ENCODE data around the gene TRIP12. TPM values are rescaled to one million over a fixed set of nuclear protein-coding genes. Genes with fewer than 3 reads are reported as not detected.
A peak's percentile ranks its signal among the peaks of the same experiment; 100 is the strongest.
"Not testable (repeated sequence)": the region's sequence is repeated elsewhere in the genome, so short reads cannot be mapped to it uniquely, and the experiment has no call there.

Gene TRIP12
- total RNA-seq, 1 donor from 2014 or later, result 206 TPM

DNA sequence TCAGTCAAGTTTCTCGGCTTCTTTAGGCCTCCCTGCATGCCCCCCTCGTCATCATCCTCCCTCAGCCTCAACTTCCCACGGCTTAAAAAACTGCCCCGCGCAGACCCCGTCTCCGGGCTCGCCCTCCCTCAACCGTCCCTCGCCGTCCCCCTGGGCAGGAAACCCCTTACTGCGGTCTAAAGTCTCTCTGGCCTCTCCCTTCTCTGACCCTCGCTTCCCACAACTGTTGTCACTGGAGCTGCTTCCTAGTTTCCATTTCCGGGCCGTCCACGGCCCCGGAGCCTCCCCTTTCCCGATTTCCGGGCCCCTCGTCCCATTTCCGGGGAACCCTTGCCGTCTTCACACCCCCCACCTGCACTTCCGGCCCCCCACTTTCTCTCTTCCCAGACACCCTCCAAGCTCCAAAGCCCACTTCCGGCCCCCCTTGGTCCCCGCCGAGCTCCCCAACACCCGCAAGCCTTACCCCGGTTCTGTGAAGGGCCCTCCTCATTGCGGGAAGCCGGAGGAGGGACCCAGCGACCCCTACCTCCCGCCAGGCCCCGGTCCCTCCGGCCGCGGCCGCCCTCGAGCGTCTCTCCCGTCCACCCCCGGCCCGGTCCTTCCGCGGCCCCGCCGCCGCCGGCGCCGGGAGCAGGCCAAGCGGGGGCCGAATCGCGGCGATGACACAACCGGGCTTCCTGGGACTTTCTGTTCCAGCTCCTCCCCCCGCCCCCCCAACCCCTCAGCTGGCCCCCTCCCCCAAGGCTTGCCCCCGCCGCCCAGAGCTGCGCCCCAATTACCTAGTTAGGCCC is 513 bp downstream of the TRIP12 start:
- peak; percentile 63 for DNase-seq (ENCODE audit: low spot score)

DNA sequence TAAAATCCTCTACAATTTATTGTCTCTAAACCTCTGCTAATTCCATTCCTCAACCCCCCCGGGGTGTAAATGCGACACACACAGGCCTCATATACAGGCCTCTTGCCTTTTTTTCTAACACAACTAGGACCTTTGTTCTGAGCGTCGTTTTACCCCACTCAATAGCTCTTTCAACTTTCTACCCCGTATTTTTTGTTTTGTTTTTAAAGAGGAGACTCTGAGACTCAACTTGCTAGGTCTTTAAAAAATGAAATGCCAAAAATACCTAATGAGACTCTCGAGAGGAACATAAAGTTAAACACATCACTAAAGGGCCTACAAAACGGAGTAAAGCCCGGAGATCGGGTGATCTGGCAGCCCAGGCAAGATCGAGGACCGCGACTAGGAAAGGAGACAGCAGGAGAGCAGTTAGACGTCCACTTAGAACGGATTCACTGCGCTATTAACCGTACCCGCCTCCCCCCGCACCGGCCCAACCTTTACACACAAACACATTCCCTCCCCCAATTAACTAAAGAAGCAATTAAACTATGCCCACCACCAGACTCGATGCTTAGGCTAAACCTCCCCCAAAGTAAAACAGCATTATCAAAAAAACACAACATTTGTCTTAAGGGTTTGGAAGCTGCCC is 1.7 kb downstream of the TRIP12 start:
- DNase-seq (ENCODE audit: low spot score), result peak; percentile 1

DNA sequence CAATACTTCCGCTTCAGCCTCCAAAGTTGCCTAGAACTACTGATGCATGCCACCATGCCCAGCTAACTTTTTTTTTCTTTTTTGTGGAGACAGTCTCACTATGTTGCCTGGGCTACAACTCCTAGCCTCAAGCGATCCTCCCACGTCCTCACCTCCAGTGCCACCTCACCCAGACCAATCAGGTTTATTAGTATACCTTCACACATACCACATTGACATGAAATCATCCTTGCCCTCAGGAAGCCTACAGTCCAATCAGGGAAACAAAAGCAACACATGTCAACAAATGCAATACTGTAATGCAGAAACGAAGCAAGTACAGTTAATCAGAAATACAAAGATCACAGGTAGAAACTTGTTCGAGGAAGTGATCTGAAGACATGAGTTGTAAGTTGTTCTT is 4.0 kb downstream of the TRIP12 start:
- DNase-seq (ENCODE audit: low spot score), result no peak

DNA sequence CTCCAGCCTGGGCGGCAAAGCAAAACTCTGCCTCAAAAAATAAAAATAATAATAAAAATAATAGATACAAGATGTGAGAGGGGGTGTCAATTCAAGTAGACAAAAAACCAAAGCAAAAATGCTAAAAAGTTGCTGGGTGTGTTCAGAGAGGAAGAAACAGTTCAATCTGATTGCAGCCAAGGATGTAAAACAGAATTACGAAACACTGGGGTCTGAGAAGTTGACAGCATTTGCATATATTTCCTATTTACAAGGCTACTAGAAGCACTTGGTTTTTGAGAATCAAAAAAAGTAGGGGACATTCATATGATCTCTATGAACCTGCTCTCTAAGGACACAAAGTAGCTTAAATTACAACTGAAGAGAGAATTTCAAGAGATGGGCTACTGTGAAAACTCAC is 7.6 kb downstream of the TRIP12 start:
- DNase-seq (ENCODE audit: low spot score), result no peak

DNA sequence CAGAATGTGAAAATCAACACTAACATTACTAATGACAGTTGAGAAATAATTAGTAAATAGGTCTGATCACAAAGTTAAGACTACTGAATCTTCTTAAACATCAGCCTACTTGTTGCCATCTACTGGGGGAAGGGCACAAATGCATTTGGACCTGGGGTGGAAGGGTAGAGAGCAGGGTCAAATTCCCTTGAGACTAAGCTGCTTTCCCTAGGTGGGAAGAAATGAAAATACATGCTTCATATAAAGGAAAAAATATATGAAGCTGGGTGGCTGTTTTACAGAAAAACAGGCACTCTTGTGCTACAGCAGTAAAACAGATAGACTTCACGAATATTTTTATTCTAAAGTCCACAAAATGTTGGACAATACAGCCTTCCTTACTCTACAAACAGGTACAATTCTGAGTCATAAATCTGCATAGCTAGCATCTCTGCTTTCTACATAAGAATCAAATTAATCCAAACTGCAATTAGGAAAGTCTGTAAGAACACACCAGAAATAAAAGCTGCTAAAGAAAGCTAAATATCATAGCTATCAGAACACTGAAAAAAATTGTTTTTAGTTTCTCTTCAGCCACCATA is 10.9 kb downstream of the TRIP12 start:
- no peak for DNase-seq (ENCODE audit: low spot score)

DNA sequence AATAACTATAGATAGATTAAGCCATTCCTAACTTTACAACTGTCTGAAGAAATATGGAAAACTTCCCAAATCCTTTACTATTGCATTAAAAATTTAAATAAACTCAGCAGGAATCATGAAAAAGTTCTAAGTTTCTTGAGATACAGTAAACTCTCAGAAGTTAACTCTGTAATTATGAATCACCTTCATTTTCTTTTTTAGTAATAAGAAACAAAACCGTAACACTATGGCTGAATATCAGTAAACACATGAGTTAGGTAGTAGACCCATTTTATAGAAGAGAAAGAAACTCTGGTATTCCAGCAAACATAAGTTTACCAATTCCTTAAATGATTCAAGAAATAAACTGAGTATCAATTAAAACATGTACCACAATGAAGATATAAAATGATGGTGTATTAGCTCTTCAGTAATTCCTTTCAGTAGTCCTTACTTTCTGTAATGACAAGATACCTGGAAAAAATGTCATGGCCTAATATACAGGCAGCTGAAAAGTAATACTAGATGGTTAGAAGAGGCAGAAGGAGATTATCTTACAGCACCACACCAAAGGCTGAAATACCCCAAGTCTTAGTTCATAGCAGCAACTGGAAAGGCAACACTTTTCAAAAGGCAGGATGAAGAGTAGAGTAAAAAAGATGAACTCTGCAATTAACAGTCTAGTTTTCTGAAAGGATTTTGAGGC is 11.5 kb downstream of the TRIP12 start:
- DNase-seq (ENCODE audit: low spot score), result no peak

DNA sequence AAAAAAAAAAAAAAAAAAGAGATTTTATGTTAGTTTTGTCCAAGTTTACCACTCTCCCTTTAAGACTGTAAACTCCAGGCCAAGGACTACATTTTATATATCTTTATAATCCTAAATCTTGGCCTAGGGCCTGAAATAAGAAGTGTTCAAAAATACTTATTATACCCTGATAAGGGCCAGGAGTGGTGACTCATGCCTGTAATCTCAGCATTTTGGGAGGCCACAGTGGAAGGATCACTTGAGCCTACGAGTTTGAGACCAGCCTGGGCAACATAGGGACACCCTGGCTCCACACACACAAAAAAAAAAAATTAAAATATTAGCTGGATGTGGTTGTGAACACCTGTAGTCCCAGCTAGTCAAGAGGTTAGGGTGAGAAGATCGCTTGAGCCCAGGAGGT is 12.7 kb downstream of the TRIP12 start:
- DNase-seq (ENCODE audit: low spot score), result peak; percentile 56

DNA sequence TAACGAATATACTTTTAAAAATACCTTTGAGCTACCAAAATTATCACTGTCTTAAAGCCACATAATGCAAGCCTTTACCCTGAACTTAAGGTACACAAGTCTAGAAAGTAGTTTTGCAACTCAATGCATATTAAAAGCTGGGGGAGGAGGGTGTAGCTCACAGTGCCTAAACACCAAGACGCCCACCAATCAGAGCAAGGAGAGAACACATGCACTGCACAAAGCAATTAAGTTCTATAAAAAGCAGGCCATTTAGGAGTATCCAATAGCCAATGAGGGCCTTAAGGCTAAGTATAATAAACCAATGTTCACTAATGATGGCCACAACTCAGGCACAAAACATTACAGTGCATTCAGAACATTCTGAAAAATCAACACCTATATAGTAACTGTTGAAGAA is 16.2 kb downstream of the TRIP12 start:
- DNase-seq (ENCODE audit: low spot score), result no peak

DNA sequence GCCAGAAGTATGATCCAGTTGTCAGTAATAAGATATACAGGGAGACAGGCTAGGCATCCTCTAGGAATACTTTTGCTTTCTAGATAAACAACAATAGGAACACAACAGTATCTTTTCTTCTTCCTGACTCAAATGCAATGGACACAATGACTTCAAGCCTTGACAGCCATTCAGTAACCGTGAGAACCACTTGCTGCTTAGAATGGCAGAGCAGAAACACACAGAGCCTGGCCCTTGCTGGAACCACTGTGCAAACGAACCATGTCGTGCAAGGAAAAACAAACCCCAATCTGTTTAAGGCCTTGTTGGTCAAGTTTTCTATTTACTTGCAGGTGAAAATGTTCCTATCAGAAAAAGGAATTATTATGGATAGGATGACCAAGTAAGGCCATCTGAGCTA is 18.8 kb downstream of the TRIP12 start:
- no peak for DNase-seq (ENCODE audit: low spot score)

DNA sequence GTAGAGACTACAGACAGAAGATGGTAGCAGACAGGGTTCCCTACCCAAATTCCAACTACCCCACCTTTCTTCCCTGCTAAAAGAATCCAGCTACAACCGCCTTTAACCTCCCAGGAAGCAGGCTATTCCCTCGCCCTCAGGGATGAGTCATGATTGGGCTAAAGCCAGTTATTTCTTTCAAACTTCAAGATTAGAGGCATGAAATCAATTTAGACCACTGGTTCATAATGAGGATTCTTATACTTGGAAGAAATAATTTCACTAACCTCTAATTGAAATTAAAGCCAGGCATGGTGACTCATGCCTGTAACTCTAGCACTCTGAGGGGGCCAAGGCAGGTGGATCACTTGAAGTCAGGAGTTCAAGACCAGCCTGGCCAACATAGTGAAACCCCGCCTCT is 20.0 kb downstream of the TRIP12 start:
- DNase-seq (ENCODE audit: low spot score), result peak; percentile 5

DNA sequence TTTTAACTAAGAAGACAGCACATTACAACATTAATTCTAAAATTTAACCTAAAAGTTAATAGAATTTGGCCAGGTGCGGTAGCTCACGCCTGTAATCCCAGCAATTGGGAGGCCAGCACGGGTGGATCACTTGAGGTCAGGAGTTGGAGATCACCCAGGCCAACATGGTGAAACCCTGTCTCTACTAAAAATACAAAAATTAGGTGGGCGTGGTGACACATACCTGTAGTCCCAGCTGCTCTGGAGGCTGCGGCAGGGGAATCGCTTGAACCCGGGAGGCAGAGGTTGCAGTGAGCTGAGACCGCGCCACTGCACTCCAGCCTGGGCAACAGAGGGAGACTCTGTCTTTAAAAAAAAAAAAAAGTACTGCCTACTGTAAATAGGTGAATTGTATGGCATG is 21.3 kb downstream of the TRIP12 start:
- not testable (repeated sequence) for DNase-seq (ENCODE audit: low spot score)

DNA sequence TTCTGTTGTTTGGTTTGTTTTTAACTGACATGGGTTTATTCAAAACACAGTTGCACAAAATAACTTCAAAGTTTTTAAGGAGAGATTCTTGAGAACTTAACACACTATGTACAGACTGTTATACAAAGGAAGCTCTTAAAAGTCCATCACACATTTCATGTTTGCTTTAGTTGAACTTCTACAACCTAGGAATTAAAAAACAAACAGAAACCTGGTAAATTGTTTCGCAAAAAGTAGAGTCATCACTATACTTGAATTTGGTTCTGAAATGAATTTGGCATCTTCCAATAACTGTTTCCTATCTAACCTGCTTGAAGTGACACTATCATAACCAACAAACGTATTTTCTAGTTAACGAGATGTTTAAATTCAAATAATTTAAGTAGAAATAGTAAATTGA is 21.8 kb downstream of the TRIP12 start:
- no peak for DNase-seq (ENCODE audit: low spot score)

DNA sequence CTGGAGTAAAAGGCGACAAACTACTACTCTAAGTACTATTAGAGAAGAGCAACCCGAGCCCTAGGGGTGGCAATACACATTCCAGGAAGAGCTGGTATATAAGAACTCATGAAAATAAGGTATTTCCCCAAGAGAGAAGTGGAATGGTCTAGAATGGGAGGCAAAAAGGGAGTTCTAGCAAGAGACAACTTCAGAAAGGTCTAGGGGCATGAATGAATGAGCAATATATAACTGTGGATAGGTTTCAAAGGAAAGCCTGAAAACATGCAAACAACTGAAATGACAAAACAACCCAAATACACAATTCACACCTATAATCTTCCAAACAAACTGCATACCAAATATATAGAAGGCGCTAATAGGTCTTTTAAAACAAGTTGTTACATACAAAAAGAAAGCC is 22.2 kb downstream of the TRIP12 start:
- no peak for DNase-seq (ENCODE audit: low spot score)

DNA sequence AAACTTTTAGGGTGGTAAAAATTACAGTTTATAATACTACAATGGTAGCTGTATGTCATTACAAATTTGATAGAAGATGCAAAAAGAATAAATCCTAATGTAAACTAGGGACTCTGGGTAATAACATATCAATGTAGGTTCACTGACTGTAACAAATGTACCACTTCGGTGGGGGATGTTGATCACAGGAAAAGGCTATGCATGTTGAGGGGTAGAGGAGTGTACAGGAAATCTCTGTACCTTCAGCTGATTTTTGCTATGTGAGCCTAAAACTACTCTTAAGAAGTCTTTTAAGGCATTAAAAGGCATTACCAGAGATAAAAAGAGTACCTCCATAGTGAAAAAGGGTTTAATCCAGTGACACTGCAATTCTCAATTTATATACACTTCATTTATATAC is 25.0 kb downstream of the TRIP12 start:
- DNase-seq (ENCODE audit: low spot score), result no peak

DNA sequence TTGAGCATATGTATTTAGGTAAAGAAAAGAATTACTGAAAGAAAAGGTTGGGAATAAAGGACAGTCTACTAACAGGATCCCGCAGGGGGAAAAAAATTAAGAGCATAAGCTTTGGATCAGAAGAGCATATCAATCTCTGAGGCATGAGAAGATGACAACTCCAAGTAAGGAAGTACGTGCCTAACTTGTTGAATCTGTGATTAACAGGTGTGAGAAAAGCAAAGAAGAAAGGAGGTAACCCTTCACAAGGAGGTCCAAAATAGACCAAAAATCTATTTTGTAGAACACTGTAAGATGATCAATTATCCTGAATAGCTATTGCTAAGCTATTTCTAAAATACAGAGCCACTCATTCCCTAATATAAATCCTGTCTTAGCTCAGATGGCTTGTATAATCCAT is 32.8 kb downstream of the TRIP12 start:
- DNase-seq (ENCODE audit: low spot score), result no peak

DNA sequence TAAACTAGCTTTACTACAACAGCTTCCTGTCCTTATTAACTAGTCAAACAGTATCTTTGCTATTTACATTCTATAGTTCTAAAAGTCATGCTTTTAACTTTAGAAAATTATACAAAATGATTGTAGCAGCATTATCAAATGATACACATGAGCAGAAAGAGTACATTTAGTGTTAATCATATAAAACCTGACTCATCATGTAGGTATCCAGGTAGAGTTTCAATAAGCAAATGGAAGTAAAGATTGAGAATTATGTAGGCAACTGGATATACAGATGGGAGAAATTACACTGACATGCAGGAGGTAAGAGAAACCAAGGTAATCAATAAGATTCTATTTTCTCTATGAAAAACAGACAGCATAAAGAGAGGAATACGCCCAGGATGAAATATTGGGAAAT is 33.8 kb downstream of the TRIP12 start:
- no peak for DNase-seq (ENCODE audit: low spot score)

DNA sequence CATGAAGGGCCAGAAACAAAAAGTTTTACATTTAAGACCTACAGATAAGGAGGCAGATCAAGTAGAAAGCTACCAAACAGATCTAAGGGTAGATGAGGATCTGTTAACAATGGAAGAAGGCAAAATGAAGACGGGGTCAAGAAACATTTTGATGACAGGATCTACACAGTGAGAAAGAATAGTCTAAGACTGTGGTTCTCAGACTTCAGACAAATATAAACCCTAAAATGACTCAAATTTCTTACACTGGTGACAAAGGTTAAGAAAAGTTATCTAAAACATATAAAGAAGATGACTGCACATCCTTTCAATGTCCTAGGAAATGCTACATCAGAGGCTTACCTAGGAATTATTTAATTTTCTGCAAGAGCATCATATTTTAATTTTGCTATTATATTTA is 34.4 kb downstream of the TRIP12 start:
- no peak for DNase-seq (ENCODE audit: low spot score)

DNA sequence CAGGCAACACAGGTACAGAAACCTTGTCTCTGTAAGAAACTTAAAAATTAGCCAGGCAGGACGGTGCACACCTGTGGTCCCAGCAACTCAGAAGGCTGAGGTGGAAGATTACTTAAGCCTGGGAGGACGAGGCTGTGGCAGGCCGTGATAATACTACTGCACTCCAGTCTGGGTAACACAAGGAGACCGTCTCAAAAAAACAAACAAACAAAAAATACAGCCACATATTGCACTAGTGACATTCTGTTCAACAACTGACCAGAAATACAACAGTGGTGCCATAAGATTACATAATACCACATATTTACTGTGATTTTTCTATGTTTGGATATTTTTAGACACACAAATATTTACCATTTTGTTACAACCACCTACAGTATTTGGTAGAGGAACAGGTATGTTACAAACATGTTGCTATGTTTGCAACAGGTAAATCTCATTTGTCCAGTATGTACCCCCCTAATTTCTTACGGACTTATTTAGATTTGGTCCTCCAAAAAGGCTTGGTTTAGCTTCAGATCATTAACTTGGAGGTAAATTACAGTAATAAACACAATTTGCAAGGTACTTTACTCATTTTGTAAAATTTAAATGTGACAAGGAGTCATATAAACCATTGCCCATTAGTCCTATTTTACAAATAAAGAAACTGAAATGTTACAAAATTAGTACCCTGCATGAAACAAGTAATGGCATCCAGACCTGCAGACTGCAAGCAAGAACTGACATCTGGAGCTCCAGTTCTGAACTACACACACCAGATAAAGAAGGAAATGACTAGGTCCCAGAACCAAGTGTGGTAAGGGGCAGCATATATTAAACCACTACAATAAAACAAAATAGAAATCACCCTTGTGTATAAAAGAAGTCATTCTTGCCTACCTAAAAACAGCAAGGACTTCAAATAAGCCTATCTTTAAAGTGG is 36.8 kb downstream of the TRIP12 start:
- DNase-seq (ENCODE audit: low spot score), result no peak

DNA sequence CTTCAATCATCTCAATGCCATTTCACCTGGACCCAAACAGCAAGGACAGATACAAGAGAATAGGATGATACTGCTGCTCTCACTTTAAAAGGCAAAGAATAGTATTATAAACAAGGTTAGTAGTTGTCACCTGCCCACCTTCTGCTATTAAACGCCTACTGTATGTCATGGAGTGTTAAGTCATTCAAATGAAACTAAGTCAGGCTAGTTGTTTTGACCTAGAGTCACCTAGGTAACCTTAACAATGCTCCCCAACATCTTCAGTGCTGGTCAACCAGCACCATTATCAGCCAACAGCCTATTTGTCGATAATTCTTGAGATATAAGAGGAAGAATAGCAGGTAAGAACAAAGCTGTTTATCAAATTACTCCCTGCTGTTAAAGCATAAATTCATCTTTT is 39.2 kb downstream of the TRIP12 start:
- no peak for DNase-seq (ENCODE audit: low spot score)

DNA sequence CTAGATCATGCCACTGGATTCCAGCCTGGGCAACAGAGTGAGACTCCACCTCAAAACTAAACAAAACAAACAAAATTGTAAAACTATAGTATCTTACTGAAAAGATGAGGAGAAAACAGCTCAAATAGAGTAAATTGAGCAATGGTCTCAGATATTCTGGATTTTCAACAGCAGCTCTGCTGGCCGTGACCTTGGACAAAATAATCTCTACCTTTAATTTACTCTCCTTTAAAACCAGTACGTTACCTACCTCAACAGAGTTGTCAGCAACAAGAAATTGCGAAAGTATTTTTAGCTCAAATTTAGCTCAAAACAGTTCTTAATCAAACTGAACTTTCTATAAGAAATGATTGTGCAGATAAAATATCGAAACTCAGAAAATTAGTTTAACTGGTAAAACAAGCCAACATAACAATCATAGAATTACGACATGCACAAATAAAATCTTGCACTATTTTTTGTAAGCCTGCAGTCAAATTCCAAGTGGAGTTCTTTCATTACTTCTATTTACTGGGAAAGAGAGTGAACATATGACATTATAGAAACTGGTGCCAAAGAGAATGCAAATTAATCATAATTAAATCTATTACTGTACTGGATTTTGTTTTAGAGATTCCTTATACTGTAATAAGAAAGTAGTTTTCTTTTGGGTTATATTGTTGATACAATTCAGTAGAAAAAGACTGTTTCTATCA is 40.8 kb downstream of the TRIP12 start:
- DNase-seq (ENCODE audit: low spot score), result no peak

Measured in umbilical cord (tissue), 2 donors.